Naive thymus-derived CD4-positive, alpha-beta T cell (primary cell): ENCODE data around the gene USP35. TPM values are rescaled to one million over a fixed set of nuclear protein-coding genes. Genes with fewer than 3 reads are reported as not detected.
"Not testable (repeated sequence)": the region's sequence is repeated elsewhere in the genome, so short reads cannot be mapped to it uniquely, and the experiment has no call there.

Source experiments
- ATAC-seq: fragments of 150-1000 bp; cut with Tn5 transposase; 2 replicates; pipeline ENCODE4 v1.10.0; 2021; ENCODE audit warnings: mild to moderate bottlenecking, moderate library complexity
- CTCF ChIA-PET: fragments of 350-600 bp; sonication (Branson Sonifier 250); formaldehyde crosslinking; loops from one replicate; lab custom pipeline; 2021; ENCODE audit warnings: antibody characterized with exemption; lab: Charles Lee
- POLR2A ChIA-PET: fragments of 350-600 bp; sonication (Branson Sonifier 250); formaldehyde crosslinking; loops from one replicate; lab custom pipeline; 2021; ENCODE audit warnings: antibody characterized with exemption, inconsistent platforms; lab: Charles Lee
- DNase-seq, 9 donors: peaks; one replicate each; pipeline versions ENCODE4 v3.0.0 to v3.0.0-alpha.2; 2020 to 2022; ENCODE audit warnings: mixed read lengths in 1 of 9
- H3K27ac ChIP-seq: one replicate; pipeline ENCODE4 v1.7.0; 2013; ENCODE audit warnings: mild to moderate bottlenecking, low read depth, low read length, moderate library complexity
- H3K27me3 ChIP-seq, 2 donors: one replicate each; pipeline ENCODE4 v1.7.0; 2013; ENCODE audit warnings: low read length in 2 of 2, mild to moderate bottlenecking in 2 of 2, moderate library complexity in 2 of 2; ENCODE audit not compliant: control insufficient read depth in 2 of 2, insufficient read depth in 2 of 2
- H3K36me3 ChIP-seq, 3 experiments: 1 replicate in 2 of 3; 2 replicates in 1 of 3; pipeline ENCODE4 v1.7.0; 2013; ENCODE audit warnings: low read length in 3 of 3, mild to moderate bottlenecking in 3 of 3, moderate library complexity in 1 of 3; ENCODE audit not compliant: insufficient read depth in 3 of 3, control insufficient read depth in 2 of 3
- H3K4me1 ChIP-seq, 2 donors: one replicate each; pipeline ENCODE4 v1.7.0; 2013; ENCODE audit warnings: low read length in 2 of 2, mild to moderate bottlenecking in 2 of 2, moderate library complexity in 1 of 2; ENCODE audit not compliant: control insufficient read depth in 2 of 2, insufficient read depth in 2 of 2
- H3K4me3 ChIP-seq: 2 replicates; pipeline ENCODE4 v1.7.0; 2013; ENCODE audit warnings: mild to moderate bottlenecking, low read length
- H3K9me3 ChIP-seq, 3 experiments: 1 replicate in 2 of 3; 2 replicates in 1 of 3; pipeline ENCODE4 v1.7.0; 2013; ENCODE audit warnings: low read length in 3 of 3; ENCODE audit not compliant: control insufficient read depth in 2 of 3
- H3K27ac Mint-ChIP-seq, 9 donors: one replicate each; pipeline ENCODE4 v1.8.0; 2020 to 2022; ENCODE audit warnings: mixed read lengths in 9 of 9, mild to moderate bottlenecking in 8 of 9, moderate library complexity in 5 of 9, inconsistent platforms in 2 of 9
- H3K27me3 Mint-ChIP-seq, 5 donors: one replicate each; pipeline ENCODE4 v1.8.0; 2021 to 2022; ENCODE audit warnings: mixed read lengths in 5 of 5, mild to moderate bottlenecking in 1 of 5
- H3K36me3 Mint-ChIP-seq, 5 donors: one replicate each; pipeline ENCODE4 v1.8.0; 2020 to 2022; ENCODE audit warnings: mixed read lengths in 5 of 5, mild to moderate bottlenecking in 3 of 5, inconsistent platforms in 1 of 5
- H3K4me1 Mint-ChIP-seq, 7 donors: one replicate each; pipeline ENCODE4 v1.8.0; 2020 to 2022; ENCODE audit warnings: mixed read lengths in 7 of 7, mild to moderate bottlenecking in 3 of 7, inconsistent platforms in 1 of 7
- H3K4me3 Mint-ChIP-seq, 10 donors: one replicate each; pipeline ENCODE4 v1.8.0; 2020 to 2022; ENCODE audit warnings: mild to moderate bottlenecking in 10 of 10, mixed read lengths in 10 of 10, moderate library complexity in 6 of 10, inconsistent platforms in 2 of 10
- H3K9me3 Mint-ChIP-seq, 11 donors: one replicate each; pipeline ENCODE4 v1.8.0; 2020 to 2022; ENCODE audit warnings: mixed read lengths in 11 of 11, mild to moderate bottlenecking in 4 of 11, inconsistent platforms in 1 of 11, moderate library complexity in 1 of 11
- intact Hi-C, 2 donors: fragments of 100-400 bp; cut with micrococcal nuclease; formaldehyde crosslinking; loops; one replicate each; pipeline ENCODE4 v1.15.1; 2023
- polyA plus RNA-seq, 2 donors: library from polyadenylated mRNA; unstranded; fragments of 300-500 nt; fragmentation: Illumina TruSeq; gene quantifications; one replicate each; pipeline ENCODE4 v1.2.3, GENCODE V29; 2021
- total RNA-seq, 6 experiments: library from RNA in 5 of 6; stranded (reverse) in 5 of 6; gene quantifications; 1 replicate in 5 of 6; 2 replicates in 1 of 6; pipeline ENCODE4 v1.2.3 and lab custom pipeline; 2021 to 2026

Gene USP35
- total and polyA plus RNA-seq, 7 experiments from 2014 or later, result 1.2 to 19.2 (median 13.2) TPM

- no peak overlapping the region for H3K27ac ChIP-seq
- H3K36me3 ChIP-seq, result peaks cover 0 to 20% (median 0%) of the 10 kb centered on the region in 3 experiments
- no peaks in the 10 kb centered on the region for H3K27me3 Mint-ChIP-seq
- intact Hi-C loops, result no loop called here
- DNase-seq (peak in 1 of 9 donors; percentile 9), ATAC-seq (no peak)
- H3K9me3 ChIP-seq, result no peaks in the 10 kb centered on the region
- no peak overlapping the region for H3K4me3 ChIP-seq
- H3K4me1 ChIP-seq, result no peaks in the 10 kb centered on the region
- H3K27me3 ChIP-seq, result no peaks in the 10 kb centered on the region
- CTCF ChIA-PET, result interaction anchor here (1.0 to 1.1 kb wide), 2 partner anchors 12 to 112 kb away, joined by 3 to 4 read pairs; no protein-coding TSS in a partner anchor
- peak overlapping the region in 7 of 9 donors; percentile 7 to 82 (median 30) for H3K27ac Mint-ChIP-seq
- H3K36me3 Mint-ChIP-seq, result peaks cover 0 to 52% (median 17%) of the 10 kb centered on the region in 5 donors
- H3K9me3 Mint-ChIP-seq, result no peaks in the 10 kb centered on the region
- no peak overlapping the region for H3K4me3 Mint-ChIP-seq
- POLR2A ChIA-PET, result no interaction called here
- peaks cover 0 to 32% (median 9%) of the 10 kb centered on the region in 7 donors for H3K4me1 Mint-ChIP-seq
These were observed 30.2 kb downstream of the USP35 start for GRCh38 chr11:78218707-78219492.

GRCh38 chr11:78219493-78220217 lies 30.9 kb downstream of the USP35 start:
- Mint-ChIP-seq H3K27me3 (no peaks in the 10 kb centered on the region), H3K4me1 (peaks cover 0 to 35% (median 9%) of the 10 kb centered on the region in 7 donors), H3K9me3 (no peaks in the 10 kb centered on the region), H3K36me3 (peaks cover 0 to 53% (median 17%) of the 10 kb centered on the region in 5 donors), H3K4me3 (no peak overlapping the region), H3K27ac (peak overlapping the region in 6 of 9 donors; percentile 3 to 82 (median 14))
- Histone ChIP-seq H3K27ac (no peak overlapping the region), H3K36me3 (peaks cover 0 to 16% (median 0%) of the 10 kb centered on the region in 3 experiments), H3K27me3 (no peaks in the 10 kb centered on the region), H3K4me1 (no peaks in the 10 kb centered on the region), H3K4me3 (no peak overlapping the region), H3K9me3 (no peaks in the 10 kb centered on the region)
- ATAC-seq (no peak), DNase-seq (peak in 1 of 9 donors; percentile 14)
- ChIA-PET CTCF (interaction anchor here (1.0 to 1.1 kb wide), 2 partner anchors 11 to 112 kb away, joined by 3 to 4 read pairs; no protein-coding TSS in a partner anchor), POLR2A (no interaction called here)
- intact Hi-C loops, result no loop called here

- H3K27me3 ChIP-seq, result no peaks in the 10 kb centered on the region
- no peak overlapping the region for H3K4me3 Mint-ChIP-seq
- H3K4me3 ChIP-seq, result no peak overlapping the region
- peak overlapping the region in 8 of 9 donors; percentile 6 to 89 (median 62) for H3K27ac Mint-ChIP-seq
- no peak overlapping the region for H3K27ac ChIP-seq
- no peaks in the 10 kb centered on the region for H3K9me3 Mint-ChIP-seq
- intact Hi-C loops, result no loop called here
- no peaks in the 10 kb centered on the region for H3K9me3 ChIP-seq
- POLR2A ChIA-PET, result no interaction called here
- peaks cover 0 to 7% (median 0%) of the 10 kb centered on the region in 3 experiments for H3K36me3 ChIP-seq
- DNase-seq (peak in 1 of 9 donors; percentile 13), ATAC-seq (no peak)
- CTCF ChIA-PET, result no interaction called here
- no peaks in the 10 kb centered on the region for H3K4me1 ChIP-seq
- no peaks in the 10 kb centered on the region for H3K27me3 Mint-ChIP-seq
- peaks cover 3 to 56% (median 22%) of the 10 kb centered on the region in 5 donors for H3K36me3 Mint-ChIP-seq
- peaks cover 0 to 41% (median 9%) of the 10 kb centered on the region in 7 donors for H3K4me1 Mint-ChIP-seq
These were observed 31.8 kb downstream of the USP35 start for GRCh38 chr11:78220218-78221157.

- H3K4me1 Mint-ChIP-seq, result peaks cover 0 to 44% (median 9%) of the 10 kb centered on the region in 7 donors
- no peaks in the 10 kb centered on the region for H3K9me3 ChIP-seq
- ATAC-seq (no peak), DNase-seq (peak in 1 of 9 donors; percentile 7)
- no peaks in the 10 kb centered on the region for H3K4me1 ChIP-seq
- no peaks in the 10 kb centered on the region for H3K27me3 Mint-ChIP-seq
- ChIA-PET CTCF (interaction anchor here (0.9 kb wide), 1 partner anchor 82 kb away, joined by 3 read pairs; the partner anchor contains the start of gene ALG8), POLR2A (no interaction called here)
- H3K27ac ChIP-seq, result no peak overlapping the region
- intact Hi-C loops, result no loop called here
- no peak overlapping the region for H3K4me3 Mint-ChIP-seq
- H3K36me3 Mint-ChIP-seq, result peaks cover 4 to 61% (median 18%) of the 10 kb centered on the region in 5 donors
- peak overlapping the region in 7 of 9 donors; percentile 22 to 89 (median 53) for H3K27ac Mint-ChIP-seq
- H3K27me3 ChIP-seq, result no peaks in the 10 kb centered on the region
- no peaks in the 10 kb centered on the region for H3K36me3 ChIP-seq
- no peaks in the 10 kb centered on the region for H3K9me3 Mint-ChIP-seq
- no peak overlapping the region for H3K4me3 ChIP-seq
These were observed 32.9 kb downstream of the USP35 start for GRCh38 chr11:78221396-78222315.

DNA sequence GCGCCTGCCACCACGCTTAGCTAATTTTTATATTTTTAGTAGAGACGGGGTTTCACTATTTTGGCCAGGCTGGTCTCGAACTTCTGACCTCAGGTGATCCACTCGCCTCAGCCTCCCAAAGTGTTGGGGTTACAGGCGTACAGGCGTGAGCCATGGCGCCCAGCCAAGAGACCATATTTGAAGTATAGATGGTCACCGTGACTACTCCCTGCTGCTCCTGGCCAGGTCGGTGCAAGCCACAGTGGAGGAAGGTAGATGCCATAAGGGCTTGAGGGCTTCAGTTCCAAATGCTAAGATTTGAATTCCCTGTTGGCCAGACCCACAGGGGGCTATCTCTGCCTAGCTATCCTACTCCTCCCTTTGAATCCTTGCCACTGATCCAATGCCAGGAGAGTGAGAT lies 34.0 kb downstream of the USP35 start:
- H3K4me3 ChIP-seq, H3K27ac ChIP-seq, ATAC-seq, DNase-seq, POLR2A ChIA-PET, CTCF ChIA-PET, H3K4me3 Mint-ChIP-seq, H3K4me1 ChIP-seq, H3K9me3 ChIP-seq, H3K9me3 Mint-ChIP-seq, H3K36me3 ChIP-seq, H3K27me3 ChIP-seq, H3K27me3 Mint-ChIP-seq, intact Hi-C loops: not testable (repeated sequence)
- Mint-ChIP-seq H3K36me3 (peaks cover 4 to 57% (median 12%) of the 10 kb centered on the region in 5 donors), H3K27ac (peak overlapping the region in 1 of 9 donors; percentile 18), H3K4me1 (peaks cover 0 to 46% (median 9%) of the 10 kb centered on the region in 7 donors)
